OCI-M1 (cell line): ENCODE results near the gene SCYGR2.

Experiments
- DNase-seq: peaks from one replicate; lab custom pipeline; 2025; lab: John Stamatoyannopoulos, UW

SCYGR2 gene

GRCh38 chr2:227612546-227613271 is 14.0 kb downstream of the SCYGR2 start:
- no peak for DNase-seq

DNA sequence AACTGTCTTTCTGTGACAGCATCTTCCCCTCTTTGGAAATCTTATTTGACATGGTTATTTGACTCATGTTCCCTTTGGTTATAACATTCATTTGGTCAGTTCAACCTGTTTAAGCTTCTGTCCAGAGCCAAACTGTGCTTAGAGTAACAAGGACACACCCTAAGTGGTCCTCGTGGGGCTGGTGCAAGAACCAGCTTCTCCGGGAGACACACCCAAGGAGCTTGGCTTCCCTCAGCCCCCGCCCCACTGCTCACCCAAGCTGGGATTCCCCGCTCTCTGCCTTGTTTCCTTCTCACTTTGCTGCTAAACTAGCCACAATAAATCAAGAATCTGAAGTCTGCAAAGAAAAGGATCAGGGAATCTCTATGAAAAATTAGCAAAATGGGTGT is 14.6 kb downstream of the SCYGR2 start:
- DNase-seq, result no peak

GRCh38 chr2:227614246-227614645 is 15.6 kb downstream of the SCYGR2 start:
- DNase-seq, result no peak

DNA sequence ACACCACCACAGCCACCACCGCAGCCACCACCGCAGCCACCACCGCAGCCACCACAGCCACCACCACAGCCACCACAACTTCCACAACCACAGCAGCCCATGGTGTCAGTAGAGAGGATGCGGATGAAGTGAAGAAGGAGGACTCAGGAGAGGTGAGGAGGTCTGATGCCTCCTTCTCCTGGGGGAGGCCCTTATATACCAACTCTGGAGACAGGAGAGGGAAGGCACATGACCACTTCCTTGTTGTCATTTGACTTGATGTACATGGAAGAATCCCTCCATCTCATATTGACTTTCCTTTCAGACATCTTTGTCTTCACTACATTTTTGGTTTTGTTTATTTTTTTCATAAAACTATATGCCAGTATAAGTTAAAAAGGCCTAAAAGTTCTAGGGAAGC is 16.0 kb downstream of the SCYGR2 start, which contains the start of gene SCYGR3:
SCYGR3 (minus strand) TSS at position 101 of the 400 bp plus-strand sequence; CDS start at position 101, 0 bp downstream.
- DNase-seq, result no peak

DNA sequence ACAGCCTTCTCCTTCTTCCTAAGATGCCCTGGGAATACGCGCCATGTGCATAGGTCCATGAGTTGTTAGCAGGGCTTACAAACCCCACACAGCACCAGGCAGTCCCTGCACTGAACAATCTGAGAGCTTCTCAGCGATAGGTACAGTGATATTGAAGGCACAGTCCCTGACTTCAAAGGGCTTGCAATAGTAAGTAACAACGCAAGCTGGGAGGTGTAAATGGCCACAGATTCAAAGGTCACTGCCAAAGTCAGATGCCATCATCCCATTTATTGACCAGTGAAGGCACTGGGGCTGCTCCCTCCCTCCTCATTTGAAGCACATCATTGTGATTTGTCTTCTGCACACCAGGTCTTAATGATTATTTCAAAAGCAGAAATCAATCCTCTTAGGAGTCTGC is 16.5 kb downstream of the SCYGR2 start:
- DNase-seq, result no peak

- DNase-seq, result no peak
These were observed 17.2 kb downstream of the SCYGR2 start for GRCh38 chr2:227615906-227616305.

GRCh38 chr2:227616631-227617030 is 17.9 kb downstream of the SCYGR2 start:
- no peak for DNase-seq

GRCh38 chr2:227617316-227618230 is 18.9 kb downstream of the SCYGR2 start, which contains the start of gene SCYGR4:
Gene SCYGR4 (plus strand): TSS chr2:227617498. CDS start chr2:227617498, 0 bp downstream.
- no peak for DNase-seq

- no peak for DNase-seq
These were observed 24.5 kb downstream of the SCYGR2 start for GRCh38 chr2:227623226-227623625.

DNA sequence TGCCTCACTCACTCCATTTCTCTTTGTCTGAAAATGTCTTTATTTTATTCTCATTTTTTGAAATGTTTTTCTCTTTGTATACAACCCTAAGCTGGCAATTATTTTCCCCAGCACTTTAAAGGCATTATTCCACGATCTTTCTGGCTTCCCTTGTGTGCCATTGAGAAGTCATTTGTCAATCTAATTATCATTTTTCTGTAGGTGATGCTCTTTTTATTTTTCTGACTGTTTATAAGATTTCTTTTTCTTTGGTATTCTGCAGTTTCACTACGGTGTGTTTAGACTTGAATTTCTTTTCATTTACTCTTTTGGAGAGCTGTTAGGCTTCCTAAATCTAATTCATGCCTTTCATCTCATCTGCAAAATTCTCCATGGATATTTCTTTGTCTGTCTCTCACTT is 26.7 kb downstream of the SCYGR2 start:
- no peak for DNase-seq

GRCh38 chr2:227626580-227627151 is 28.0 kb downstream of the SCYGR2 start:
- no peak for DNase-seq

- no peak for DNase-seq
These were observed 29.1 kb downstream of the SCYGR2 start for GRCh38 chr2:227627769-227628168.

GRCh38 chr2:227629435-227629834 is 30.7 kb downstream of the SCYGR2 start:
- peak; percentile 35 for DNase-seq

- no peak for DNase-seq
These were observed 31.6 kb downstream of the SCYGR2 start for GRCh38 chr2:227630322-227630721.

GRCh38 chr2:227632827-227633226 is 34.1 kb downstream of the SCYGR2 start:
- no peak for DNase-seq

DNA sequence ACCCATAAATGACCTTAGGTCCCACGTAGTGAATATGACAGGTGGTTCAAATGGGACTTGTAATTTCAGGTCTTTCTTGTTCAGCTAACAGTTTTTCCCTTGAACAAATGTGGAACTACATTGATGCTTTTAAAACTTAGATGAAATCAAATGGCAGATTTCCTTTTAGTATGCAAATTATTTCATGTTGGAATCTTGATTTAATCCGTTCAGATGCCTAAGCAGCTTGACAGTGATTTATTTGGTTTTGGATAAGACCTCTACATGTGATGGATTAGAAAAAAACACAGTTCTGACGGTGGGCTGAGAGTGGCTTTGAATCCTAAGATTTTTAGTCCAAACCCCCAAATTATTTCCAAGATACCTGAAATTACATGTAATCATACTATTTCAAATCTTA is 35.5 kb downstream of the SCYGR2 start:
- no peak for DNase-seq

DNA sequence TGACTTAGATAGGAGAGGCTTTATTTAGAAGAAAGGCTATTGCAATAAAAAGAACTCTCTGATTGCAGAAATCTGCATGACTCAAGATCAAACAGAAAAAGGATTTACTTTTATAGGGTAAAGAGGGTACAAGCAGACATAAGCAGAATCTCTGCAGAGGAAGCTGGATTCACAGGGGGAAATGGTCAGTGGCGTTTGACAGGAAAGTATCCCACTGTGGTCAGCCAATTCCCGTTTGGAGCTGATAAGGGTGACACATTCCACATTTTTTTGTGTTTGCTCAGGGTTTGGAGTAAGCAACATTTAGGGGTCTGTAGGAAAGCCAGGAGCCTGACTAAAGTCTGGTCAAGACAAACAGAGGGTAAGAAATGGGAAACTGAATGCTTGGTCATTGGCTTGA is 44.0 kb downstream of the SCYGR2 start:
- DNase-seq, result no peak

DNA sequence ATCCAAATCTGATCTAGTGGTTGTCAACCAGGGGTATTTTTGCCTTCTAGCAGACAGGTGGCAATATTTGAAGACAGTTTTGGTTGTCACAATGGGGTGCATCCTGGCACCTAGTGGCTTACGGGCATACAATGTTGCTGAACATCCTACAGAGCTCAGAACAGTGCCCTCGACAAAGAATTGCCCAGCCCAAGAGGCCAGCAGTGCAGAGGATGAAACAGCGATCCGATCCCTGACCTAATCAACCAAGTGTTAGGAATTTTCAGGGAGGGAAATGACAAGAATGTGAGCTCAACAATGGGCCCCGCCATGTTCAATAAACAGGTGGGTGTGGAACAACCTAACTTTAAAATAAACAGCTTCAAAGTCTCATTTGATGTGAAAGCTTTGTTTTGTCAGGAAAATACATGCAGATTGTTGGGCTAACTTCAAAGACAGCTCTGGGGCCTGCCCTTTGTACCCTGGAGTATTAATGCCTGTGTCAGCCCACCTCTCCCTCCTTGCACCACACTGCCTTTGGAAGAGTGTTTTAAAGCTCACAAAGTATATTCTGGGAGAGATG is 45.4 kb downstream of the SCYGR2 start:
- no peak for DNase-seq
